ENCODE measurements around the gene ADCY2.

ADCY2 gene

DNA sequence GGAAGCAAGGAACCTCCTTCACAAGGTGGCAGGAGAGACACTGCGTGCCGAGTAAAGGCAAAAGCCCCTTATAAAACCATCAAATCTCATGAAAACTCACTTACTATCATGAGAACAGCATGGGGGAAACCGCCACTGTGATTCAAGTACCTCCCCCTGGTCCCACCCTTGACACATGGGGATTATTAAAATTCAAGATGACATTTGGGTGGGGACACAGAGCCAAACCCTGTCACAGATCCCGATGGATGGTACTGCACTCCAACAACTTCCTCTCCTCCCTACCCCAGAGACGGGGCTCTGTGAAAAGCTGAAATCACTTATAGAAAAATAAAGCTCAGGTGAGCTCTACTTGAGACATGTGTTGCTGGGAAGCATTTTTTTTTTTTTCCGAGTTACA, 10.3 kb upstream of the ADCY2 start:
- TF ChIP-seq, protein P1, sequence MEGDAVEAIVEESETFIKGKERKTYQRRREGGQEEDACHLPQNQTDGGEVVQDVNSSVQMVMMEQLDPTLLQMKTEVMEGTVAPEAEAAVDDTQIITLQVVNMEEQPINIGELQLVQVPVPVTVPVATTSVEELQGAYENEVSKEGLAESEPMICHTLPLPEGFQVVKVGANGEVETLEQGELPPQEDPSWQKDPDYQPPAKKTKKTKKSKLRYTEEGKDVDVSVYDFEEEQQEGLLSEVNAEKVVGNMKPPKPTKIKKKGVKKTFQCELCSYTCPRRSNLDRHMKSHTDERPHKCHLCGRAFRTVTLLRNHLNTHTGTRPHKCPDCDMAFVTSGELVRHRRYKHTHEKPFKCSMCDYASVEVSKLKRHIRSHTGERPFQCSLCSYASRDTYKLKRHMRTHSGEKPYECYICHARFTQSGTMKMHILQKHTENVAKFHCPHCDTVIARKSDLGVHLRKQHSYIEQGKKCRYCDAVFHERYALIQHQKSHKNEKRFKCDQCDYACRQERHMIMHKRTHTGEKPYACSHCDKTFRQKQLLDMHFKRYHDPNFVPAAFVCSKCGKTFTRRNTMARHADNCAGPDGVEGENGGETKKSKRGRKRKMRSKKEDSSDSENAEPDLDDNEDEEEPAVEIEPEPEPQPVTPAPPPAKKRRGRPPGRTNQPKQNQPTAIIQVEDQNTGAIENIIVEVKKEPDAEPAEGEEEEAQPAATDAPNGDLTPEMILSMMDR (IDR thresholded peaks at IDR 0.05; ENCODE audit: low read depth, low read length), result no peak
- H3K4me3 ChIP-seq (ENCODE audit: low read depth, low read length), result no peak overlapping the region

DNA sequence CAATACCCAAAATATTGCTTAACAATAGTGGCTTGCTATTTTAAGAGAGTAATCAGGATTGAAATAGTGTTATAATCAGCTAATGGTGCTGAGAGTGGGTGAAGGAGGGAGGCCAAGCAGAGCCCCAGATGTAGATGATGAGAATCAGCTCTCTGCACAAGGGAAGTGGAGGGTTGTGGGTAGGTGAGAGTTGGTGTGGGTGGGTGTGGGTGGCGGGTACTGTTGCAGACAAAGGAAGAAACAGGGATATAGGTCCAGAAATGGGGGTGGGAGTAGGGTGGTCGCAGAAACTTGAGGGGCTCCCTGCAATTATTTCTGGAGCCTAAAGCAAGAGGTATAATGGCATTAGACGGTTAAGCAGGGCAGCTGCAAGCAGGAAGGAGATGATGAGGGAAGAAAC, 7.4 kb upstream of the ADCY2 start:
- TF ChIP-seq, protein P1 (IDR thresholded peaks at IDR 0.05; ENCODE audit: low read depth, low read length), result no peak
- no peak overlapping the region for H3K4me3 ChIP-seq (ENCODE audit: low read depth, low read length)

DNA sequence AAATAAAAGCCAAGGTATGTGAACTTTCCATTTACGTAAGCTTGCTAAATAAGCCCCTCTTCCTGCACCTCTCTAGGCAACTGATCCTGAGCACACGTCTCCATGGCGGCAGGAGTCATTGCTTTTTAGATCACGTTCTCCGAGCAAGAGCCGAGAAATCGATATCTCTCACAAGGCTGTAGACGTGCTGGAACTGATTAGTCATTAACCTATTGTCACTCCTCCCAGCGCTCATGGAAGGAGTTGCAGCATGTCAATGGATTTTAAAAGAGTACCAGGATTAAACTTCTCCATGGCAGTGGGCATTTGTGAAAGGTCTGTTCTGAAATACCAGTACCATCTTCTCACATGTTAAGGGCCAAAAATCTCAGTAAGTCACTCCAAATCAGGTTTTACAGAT, 4.7 kb upstream of the ADCY2 start:
- H3K4me3 ChIP-seq (ENCODE audit: low read depth, low read length), result no peak overlapping the region
- TF ChIP-seq, protein P1 (IDR thresholded peaks at IDR 0.05; ENCODE audit: low read depth, low read length), result no peak

DNA sequence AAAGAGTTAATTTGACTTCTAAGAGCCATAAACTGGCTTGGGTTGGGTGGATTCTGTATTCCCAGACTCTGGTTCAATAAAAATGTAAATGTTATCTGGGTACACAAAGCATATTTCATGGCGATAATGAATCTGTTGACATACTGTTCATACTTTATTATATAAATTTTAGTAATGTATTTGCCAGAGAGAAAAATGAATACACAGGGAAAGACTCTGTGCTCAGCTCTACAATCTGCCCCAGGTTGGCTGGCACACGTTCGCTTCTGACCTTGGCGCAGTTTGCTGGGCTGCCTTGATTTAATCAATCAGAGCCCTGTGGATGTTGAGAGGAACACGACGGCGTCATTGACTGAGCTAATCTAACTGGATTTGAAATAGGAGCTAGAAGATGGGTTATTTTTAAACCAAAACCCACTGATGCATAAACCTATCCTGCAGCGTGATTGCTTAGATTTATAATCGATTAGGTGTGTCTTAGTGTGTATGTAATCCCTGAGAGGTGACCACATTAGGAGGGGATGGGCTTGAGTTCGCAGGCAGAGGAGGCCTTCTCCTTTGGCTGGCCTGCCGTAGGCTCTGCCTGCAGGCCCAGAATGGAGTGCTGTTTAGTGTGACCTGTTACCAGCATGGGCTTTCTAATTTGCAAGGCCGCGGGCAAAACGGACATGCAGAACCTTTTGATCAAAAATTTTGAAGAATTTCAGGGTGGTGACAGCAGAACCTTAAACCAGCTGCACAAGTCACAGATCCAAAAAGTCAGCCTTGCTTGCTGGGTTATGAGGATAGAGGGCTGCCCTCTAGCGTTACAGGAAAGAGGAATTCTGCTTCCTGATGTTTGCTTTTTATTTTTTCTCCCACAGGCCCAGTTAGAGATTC, 3.9 kb upstream of the ADCY2 start:
- no peak overlapping the region for H3K4me3 ChIP-seq (ENCODE audit: low read depth, low read length)
- TF ChIP-seq, protein P1 (IDR thresholded peaks at IDR 0.05; ENCODE audit: low read depth, low read length), result no peak

DNA sequence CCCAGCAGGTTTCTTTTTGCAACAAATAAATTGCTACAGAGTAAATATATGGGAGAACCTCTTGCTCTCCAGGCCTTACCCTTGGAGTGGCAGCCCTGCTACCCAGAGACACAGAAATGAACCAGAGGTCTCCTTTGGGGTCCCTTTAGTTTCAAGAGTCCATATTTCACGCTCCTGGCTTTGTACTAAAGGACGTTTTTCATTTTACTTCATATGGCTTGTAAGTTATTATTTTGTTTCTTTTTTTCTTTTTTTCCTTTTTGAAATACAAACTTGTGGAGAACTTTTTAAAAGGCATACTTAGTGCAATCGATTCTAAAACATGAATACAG, 3.3 kb upstream of the ADCY2 start:
- no peak overlapping the region for H3K4me3 ChIP-seq (ENCODE audit: low read depth, low read length)
- TF ChIP-seq, protein P1 (IDR thresholded peaks at IDR 0.05; ENCODE audit: low read depth, low read length), result no peak

DNA sequence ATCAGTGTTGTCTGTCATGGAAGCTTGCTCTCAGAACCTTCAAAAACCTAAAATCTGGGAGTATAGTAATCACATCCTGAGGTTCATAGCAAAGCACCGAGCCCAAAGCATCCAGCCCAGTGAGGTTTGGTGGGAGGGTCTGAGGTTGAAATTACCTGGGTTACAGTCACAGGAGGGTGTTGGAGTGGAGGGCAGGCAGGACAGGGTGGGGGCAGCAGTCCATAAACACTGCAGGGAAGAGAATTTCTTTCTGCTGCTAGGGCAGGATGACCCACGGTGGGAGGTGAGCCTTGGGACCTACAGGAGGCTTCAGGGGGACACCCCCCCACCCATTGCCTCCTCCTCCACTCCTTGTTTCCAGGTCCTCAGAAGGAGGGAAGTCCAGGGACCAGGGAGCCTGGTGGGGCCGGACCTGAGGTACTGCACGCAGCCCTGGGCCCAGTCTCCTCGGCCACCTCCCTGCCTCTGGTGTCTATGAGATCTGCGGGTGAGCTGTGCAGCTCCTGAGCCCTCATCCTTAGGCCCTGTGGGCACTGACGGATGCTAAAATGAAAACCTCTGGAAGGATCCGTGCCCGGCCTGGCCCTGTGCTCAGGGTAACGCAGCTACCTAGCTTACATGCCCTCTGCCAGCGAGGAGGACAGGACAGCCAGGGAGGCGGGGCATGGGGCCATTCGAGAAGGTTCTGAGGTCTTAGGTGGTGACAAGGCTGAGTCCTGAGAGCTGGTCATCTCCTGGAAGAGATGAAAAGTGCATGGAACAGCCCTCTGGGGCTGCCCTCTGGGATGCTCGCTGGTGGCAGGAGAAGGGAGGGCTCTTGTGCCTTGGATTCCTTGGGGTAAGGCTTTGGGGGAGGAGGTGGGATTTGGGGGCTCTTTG, 1.8 kb upstream of the ADCY2 start:
- no peak overlapping the region for H3K4me3 ChIP-seq (ENCODE audit: low read depth, low read length)
- TF ChIP-seq, protein P1 (IDR thresholded peaks at IDR 0.05; ENCODE audit: low read depth, low read length), result no peak
